ENCODE results near the gene KCNG2.

Gene KCNG2

DNA sequence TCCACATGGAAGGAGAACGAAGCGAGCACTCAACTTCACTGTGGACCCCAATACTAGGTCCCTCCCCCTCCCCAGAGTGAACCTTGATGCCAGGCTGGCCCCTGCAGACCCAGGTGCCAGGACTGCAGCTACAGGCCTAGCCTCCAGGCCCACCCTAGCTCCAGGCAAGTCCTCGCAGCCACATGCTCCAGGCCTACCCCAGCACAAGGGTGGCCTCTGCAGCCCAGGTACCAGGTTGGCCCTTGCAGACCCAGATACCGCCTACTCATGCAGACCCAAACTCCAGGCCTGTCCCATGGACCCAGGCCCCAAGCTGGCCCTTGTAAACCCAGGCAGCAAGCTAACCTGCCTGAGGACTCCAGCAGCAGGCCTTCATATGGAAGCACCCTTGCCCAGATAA, 44.2 kb downstream of the KCNG2 start:
- H3F3A ChIP-seq (ENCODE audit: insufficient read depth, low read length), result no peaks in the 10 kb centered on the region
- no peak overlapping the region for H3K4me3 ChIP-seq (ENCODE audit: low read depth, low read length, poor library complexity, severe bottlenecking)
- H3K9me2 ChIP-seq (ENCODE audit: low read depth, low read length), result no peaks in the 10 kb centered on the region
- no peaks in the 10 kb centered on the region for H3K79me2 ChIP-seq (ENCODE audit: insufficient read depth, low read length)
- H3K4me2 ChIP-seq (ENCODE audit: low read length), result no peak overlapping the region
- no peaks in the 10 kb centered on the region for H3K4me1 ChIP-seq (ENCODE audit: insufficient read depth, low read length, severe bottlenecking)
- H3K9ac ChIP-seq (ENCODE audit: low read length), result no peak overlapping the region
- H3K27me3 ChIP-seq (ENCODE audit: insufficient read depth, low read length), result peaks cover 4% of the 10 kb centered on the region; the same call in 1 of the 2 replicates
- H3K27ac ChIP-seq (ENCODE audit: low read depth, low read length, poor library complexity, severe bottlenecking), result no peak overlapping the region
- H4K20me1 ChIP-seq (ENCODE audit: insufficient read depth, low read length), result no peaks in the 10 kb centered on the region
- no peak overlapping the region for H2AFZ ChIP-seq (ENCODE audit: low read length)
- no peaks in the 10 kb centered on the region for H3K36me3 ChIP-seq (ENCODE audit: insufficient read depth, low read length)
- no peak for TF ChIP-seq EZH2 (IDR thresholded peaks at IDR 0.05; ENCODE audit: borderline replicate concordance, low read length)
- TF ChIP-seq CTCF (IDR thresholded peaks at IDR 0.05; ENCODE audit: low read length), result no peak
- H3K9me3 ChIP-seq (ENCODE audit: low read length), result no peaks in the 10 kb centered on the region

DNA sequence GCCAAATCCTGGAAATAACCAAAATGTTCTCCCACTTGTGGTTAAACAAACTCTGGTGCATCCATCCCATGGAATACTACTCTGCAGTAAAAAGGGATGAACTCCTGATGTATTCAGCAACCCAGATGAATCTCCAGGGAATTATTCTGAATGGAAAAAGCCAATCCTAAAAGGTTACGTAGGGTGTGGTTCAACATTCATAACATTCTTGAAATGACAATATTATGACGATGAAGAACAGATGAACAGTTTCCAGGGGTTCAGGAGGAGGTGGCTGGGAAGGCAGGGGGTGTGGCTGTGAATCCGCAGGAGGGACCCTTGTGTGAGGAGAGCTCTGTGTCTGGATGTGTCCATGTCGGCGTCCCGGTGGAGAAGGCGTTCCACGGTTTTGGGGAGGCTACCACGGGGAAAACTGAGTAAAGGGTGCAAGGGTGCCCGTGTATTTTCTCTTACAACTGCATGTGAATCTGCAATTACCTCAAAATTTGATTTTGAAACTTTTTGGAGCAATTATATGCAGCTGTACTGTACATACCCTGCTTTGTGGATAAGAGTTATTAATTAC, 47.3 kb downstream of the KCNG2 start:
- TF ChIP-seq CTCF (IDR thresholded peaks at IDR 0.05; ENCODE audit: low read length) (no peak), EZH2 (IDR thresholded peaks at IDR 0.05; ENCODE audit: borderline replicate concordance, low read length) (no peak)
- Histone ChIP-seq H3K9ac (ENCODE audit: low read length) (no peak overlapping the region), H3K36me3 (ENCODE audit: insufficient read depth, low read length) (no peaks in the 10 kb centered on the region), H3K27ac (ENCODE audit: low read depth, low read length, poor library complexity, severe bottlenecking) (no peak overlapping the region), H3K9me2 (ENCODE audit: low read depth, low read length) (no peaks in the 10 kb centered on the region), H3K79me2 (ENCODE audit: insufficient read depth, low read length) (no peaks in the 10 kb centered on the region), H3K4me2 (ENCODE audit: low read length) (no peak overlapping the region), H3K27me3 (ENCODE audit: insufficient read depth, low read length) (peaks cover 4% of the 10 kb centered on the region; the same call in 1 of the 2 replicates), H2AFZ (ENCODE audit: low read length) (no peak overlapping the region), H3K9me3 (ENCODE audit: low read length) (no peaks in the 10 kb centered on the region), H3K4me1 (ENCODE audit: insufficient read depth, low read length, severe bottlenecking) (no peaks in the 10 kb centered on the region), H4K20me1 (ENCODE audit: insufficient read depth, low read length) (no peaks in the 10 kb centered on the region), H3K4me3 (ENCODE audit: low read depth, low read length, poor library complexity, severe bottlenecking) (no peak overlapping the region), H3F3A (ENCODE audit: insufficient read depth, low read length) (no peaks in the 10 kb centered on the region)

- Histone ChIP-seq H3K9me3 (ENCODE audit: low read length) (no peaks in the 10 kb centered on the region), H2AFZ (ENCODE audit: low read length) (no peak overlapping the region), H3K79me2 (ENCODE audit: insufficient read depth, low read length) (no peaks in the 10 kb centered on the region), H3K4me2 (ENCODE audit: low read length) (no peak overlapping the region), H3K4me3 (ENCODE audit: low read depth, low read length, poor library complexity, severe bottlenecking) (no peak overlapping the region), H3F3A (ENCODE audit: insufficient read depth, low read length) (no peaks in the 10 kb centered on the region), H3K27ac (ENCODE audit: low read depth, low read length, poor library complexity, severe bottlenecking) (no peak overlapping the region), H3K9ac (ENCODE audit: low read length) (no peak overlapping the region), H3K27me3 (ENCODE audit: insufficient read depth, low read length) (peaks cover under 1% of the 10 kb centered on the region; the same call in 1 of the 2 replicates), H3K9me2 (ENCODE audit: low read depth, low read length) (no peaks in the 10 kb centered on the region), H4K20me1 (ENCODE audit: insufficient read depth, low read length) (no peaks in the 10 kb centered on the region), H3K36me3 (ENCODE audit: insufficient read depth, low read length) (no peaks in the 10 kb centered on the region), H3K4me1 (ENCODE audit: insufficient read depth, low read length, severe bottlenecking) (no peaks in the 10 kb centered on the region)
- TF ChIP-seq CTCF (IDR thresholded peaks at IDR 0.05; ENCODE audit: low read length), result no peak
- no peak for TF ChIP-seq EZH2 (IDR thresholded peaks at IDR 0.05; ENCODE audit: borderline replicate concordance, low read length)
Observed at GRCh38 chr18:79846936-79847557, 49.3 kb downstream of the KCNG2 start.
